HCT116 (cell line): ENCODE results near the gene SIGLEC7. TPM values are rescaled to one million over a fixed set of nuclear protein-coding genes. Genes with fewer than 3 reads are reported as not detected.

Experiments
- ATAC-seq: fragments of 200-7000 bp; cut with Tn5 transposase; 2 replicates; pipeline ENCODE4 v1.9.1; 2020; ENCODE audit warnings: mild to moderate bottlenecking, moderate library complexity
- BruUV-seq: library from RNA; stranded (reverse); fragments of 400-500 nt; replicated peaks from 2 replicates; lab custom pipeline; 2021; lab: Mats Ljungman, UMichigan
- CTCF ChIA-PET: fragments of 300-600 bp; sonication (Branson Sonifier 250); formaldehyde crosslinking; loops from one replicate; lab custom pipeline; 2021; ENCODE audit warnings: antibody characterized with exemption; lab: Charles Lee
- POLR2A ChIA-PET: fragments of 300-600, 350-600 bp; sonication (Branson Sonifier 250); formaldehyde crosslinking; loops from one replicate; lab custom pipeline; 2021; ENCODE audit warnings: antibody characterized with exemption; lab: Charles Lee
- RAD21 ChIA-PET, 2 experiments: fragments of 300-600 bp; sonication (Branson Sonifier 250); formaldehyde crosslinking; loops; one replicate each; lab custom pipeline; 2023; ENCODE audit warnings: low total read pairs in 2 of 2; ENCODE audit not compliant: uncharacterized antibody in 2 of 2, unreplicated experiment in 2 of 2, low non-redundant PET in 1 of 2; lab: Charles Lee
- DNase-seq: peaks from one replicate; pipeline ENCODE4 v3.0.0-alpha.2; 2010; ENCODE audit warnings: low read depth, low spot score
- H2AFZ ChIP-seq: fragments of 200-600 bp; shearing (Covaris generic), sonication (generic); 2 replicates; pipeline ENCODE4 v1.6.1; 2017; ENCODE audit warnings: low read depth, mixed run types, mixed read lengths, antibody characterized with exemption, low read length; ENCODE audit not compliant: poor library complexity, severe bottlenecking
- H3K27ac ChIP-seq: 2 replicates; pipeline ENCODE4 v1.5.1; 2012; ENCODE audit warnings: low read depth, low read length
- H3K27me3 ChIP-seq: fragments of 200-600 bp; sonication (generic); 2 replicates; pipeline ENCODE4 v1.6.1; 2016; ENCODE audit warnings: mixed run types, low read length, mixed read lengths; ENCODE audit not compliant: insufficient read depth
- H3K36me3 ChIP-seq, 2 experiments: fragments of 200-500 bp in 1 of 2; fragments of 200-600 bp in 1 of 2; sonication (Bioruptor generic) in 1 of 2; sonication (generic) in 1 of 2; 2 replicates each; pipeline versions ENCODE4 v1.5.1 to v1.6.1; 2014 to 2016; ENCODE audit warnings: low read length in 2 of 2, inconsistent platforms in 1 of 2, mixed read lengths in 1 of 2, mixed run types in 1 of 2; ENCODE audit not compliant: insufficient read depth in 2 of 2, control insufficient read depth in 1 of 2
- H3K4me1 ChIP-seq, 2 experiments: fragments of 200-600 bp in 1 of 2; sonication (generic) in 1 of 2; 2 replicates each; pipeline versions ENCODE4 v1.5.1 to v1.6.1; 2012 to 2017; ENCODE audit warnings: low read length in 2 of 2, inconsistent platforms in 1 of 2, mild to moderate bottlenecking in 1 of 2, mixed read lengths in 1 of 2, mixed run types in 1 of 2, moderate library complexity in 1 of 2; ENCODE audit not compliant: insufficient read depth in 2 of 2, control insufficient read depth in 1 of 2
- H3K4me2 ChIP-seq: fragments of 200-600 bp; sonication (generic); 2 replicates; pipeline ENCODE4 v1.6.1; 2017; ENCODE audit warnings: mixed run types, low read length, mixed read lengths
- H3K4me3 ChIP-seq, 2 experiments: fragments of 200-600 bp in 1 of 2; sonication (generic) in 1 of 2; replicated peaks in 1 of 2; 2 replicates each; pipeline ENCODE4 v1.5.1; 2011 to 2016; ENCODE audit warnings: low read length in 2 of 2, control low read depth in 1 of 2, low read depth in 1 of 2, mild to moderate bottlenecking in 1 of 2, mixed read lengths in 1 of 2, mixed run types in 1 of 2
- H3K79me2 ChIP-seq: fragments of 200-600 bp; sonication (generic); 2 replicates; pipeline ENCODE4 v1.6.1; 2017; ENCODE audit warnings: mild to moderate bottlenecking, mixed run types, low read length, moderate library complexity, mixed read lengths; ENCODE audit not compliant: insufficient read depth
- H3K9ac ChIP-seq: fragments of 200-600 bp; sonication (generic); 2 replicates; pipeline ENCODE4 v1.6.1; 2016; ENCODE audit warnings: low read length, mixed read lengths
- H3K9me2 ChIP-seq: fragments of 200-600 bp; sonication (generic), shearing (Covaris generic); 2 replicates; pipeline ENCODE4 v1.6.1; 2017; ENCODE audit warnings: mixed run types, mild to moderate bottlenecking, moderate library complexity; ENCODE audit not compliant: insufficient read depth
- H3K9me3 ChIP-seq, 2 experiments: fragments of 200-500 bp in 1 of 2; fragments of 200-600 bp in 1 of 2; sonication (Bioruptor generic) in 1 of 2; sonication (generic) in 1 of 2; 2 replicates each; pipeline ENCODE4 v1.6.1; 2014 to 2017; ENCODE audit warnings: low read length in 2 of 2, mixed read lengths in 2 of 2, inconsistent platforms in 1 of 2, low read depth in 1 of 2, mild to moderate bottlenecking in 1 of 2, mixed run types in 1 of 2, moderate library complexity in 1 of 2; ENCODE audit not compliant: control insufficient read depth in 1 of 2, insufficient read depth in 1 of 2
- H4K20me1 ChIP-seq: fragments of 200-600 bp; sonication (generic), shearing (Covaris generic); 2 replicates; pipeline ENCODE4 v1.6.1; 2017; ENCODE audit warnings: mixed run types, mild to moderate bottlenecking, moderate library complexity; ENCODE audit not compliant: insufficient read depth
- CBX3 ChIP-seq: IDR thresholded peaks from 2 replicates; pipeline ENCODE4 v1.6.1; 2012; ENCODE audit warnings: low read depth
- EGR1 ChIP-seq: IDR thresholded peaks from 2 replicates; pipeline ENCODE4 v1.6.1; 2012; ENCODE audit warnings: low read depth
- ELF1 ChIP-seq: IDR thresholded peaks from 2 replicates; pipeline ENCODE4 v1.6.1; 2012; ENCODE audit warnings: low read depth, borderline replicate concordance
- EZH2 ChIP-seq: fragments of 200-600 bp; sonication (generic); IDR thresholded peaks from 2 replicates; pipeline ENCODE4 v1.6.1; 2017; ENCODE audit warnings: antibody characterized with exemption, mixed run types
- EZH2phosphoT487 ChIP-seq: fragments of 200-600 bp; IDR thresholded peaks from 2 replicates; pipeline ENCODE4 v1.6.1; 2018; ENCODE audit warnings: antibody characterized with exemption, borderline replicate concordance
- FOSL1 ChIP-seq: IDR thresholded peaks from 2 replicates; pipeline ENCODE4 v1.6.1; 2012; ENCODE audit warnings: low read depth
- JUND ChIP-seq: IDR thresholded peaks from 2 replicates; pipeline ENCODE4 v1.6.1; 2012
- POLR2A ChIP-seq: IDR thresholded peaks from 2 replicates; pipeline ENCODE4 v1.7.0; 2011; ENCODE audit warnings: borderline replicate concordance; ENCODE audit not compliant: insufficient read depth, insufficient read length; ENCODE audit errors: extremely low read depth
- SP1 ChIP-seq: IDR thresholded peaks from 2 replicates; pipeline ENCODE4 v1.6.1; 2012; ENCODE audit warnings: low read depth
- ZFX ChIP-seq: fragments of 450-650 bp; IDR thresholded peaks from 2 replicates; pipeline ENCODE4 v1.6.1; 2017
- intact Hi-C: fragments of 100-400 bp; cut with micrococcal nuclease; formaldehyde crosslinking; loops from 2 replicates; pipeline ENCODE4 v1.10.0; 2022
- total RNA-seq: library from RNA; stranded (reverse); gene quantifications from one replicate; pipeline ENCODE4 v1.2.1, GENCODE V29; 2021; ENCODE audit not compliant: unreplicated experiment
- TF ChIP-seq, protein P1 (sequence below): IDR thresholded peaks from 2 replicates; pipeline ENCODE4 v1.6.1; 2011; ENCODE audit warnings: mild to moderate bottlenecking, low read length, moderate library complexity; ENCODE audit not compliant: insufficient replicate concordance; ENCODE audit errors: extremely low read depth

SIGLEC7 gene
- total RNA-seq, 1 experiment from 2014 or later: not detected

DNA sequence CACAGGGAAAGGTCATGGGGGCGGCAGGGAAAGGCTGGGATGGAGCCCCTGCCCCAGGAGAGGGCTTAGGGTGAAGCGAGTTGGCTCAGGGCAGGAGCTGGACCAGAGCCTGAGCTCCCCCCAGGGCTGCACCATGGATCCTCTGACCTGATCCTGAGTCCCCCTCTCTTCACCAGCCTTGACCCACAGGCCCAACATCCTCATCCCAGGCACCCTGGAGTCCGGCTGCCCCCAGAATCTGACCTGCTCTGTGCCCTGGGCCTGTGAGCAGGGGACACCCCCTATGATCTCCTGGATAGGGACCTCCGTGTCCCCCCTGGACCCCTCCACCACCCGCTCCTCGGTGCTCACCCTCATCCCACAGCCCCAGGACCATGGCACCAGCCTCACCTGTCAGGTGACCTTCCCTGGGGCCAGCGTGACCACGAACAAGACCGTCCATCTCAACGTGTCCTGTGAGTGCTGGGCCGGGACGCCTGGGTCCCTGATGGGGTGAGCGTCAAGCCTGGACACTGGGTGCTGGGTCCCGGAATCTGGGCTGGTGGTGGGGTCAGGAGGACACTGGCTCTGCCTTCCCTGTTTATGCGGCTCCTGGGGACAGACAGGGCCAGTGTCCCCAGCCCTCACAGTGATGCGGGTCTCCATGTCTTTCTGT, 16.6 kb upstream of the SIGLEC7 start:
- no peaks in the 10 kb centered on the region for H3K36me3 ChIP-seq
- ChIA-PET POLR2A (no interaction called here), RAD21 (no interaction called here), CTCF (no interaction called here)
- H3K9me3 ChIP-seq: no peaks in the 10 kb centered on the region
- ATAC-seq: no peak
- no peaks in the 10 kb centered on the region for H4K20me1 ChIP-seq
- 0 out of 4 replicates have a peak, but pooled peaks cover 0 to 2% of the 10 kb centered on the region in 2 experiments for H3K4me1 ChIP-seq
- H3K9me2 ChIP-seq: no peaks in the 10 kb centered on the region
- no peak overlapping the region for H3K4me2 ChIP-seq
- intact Hi-C loops: no loop called here
- no peak overlapping the region for H3K9ac ChIP-seq
- H2AFZ ChIP-seq: no peak overlapping the region
- no peaks in the 10 kb centered on the region for H3K79me2 ChIP-seq
- no TSS peak for BruUV-seq
- no peak for TF ChIP-seq EZH2phosphoT487
- TF ChIP-seq POLR2A: no peak
- TF ChIP-seq JUND: no peak
- TF ChIP-seq EZH2: no peak
- TF ChIP-seq, protein P1, sequence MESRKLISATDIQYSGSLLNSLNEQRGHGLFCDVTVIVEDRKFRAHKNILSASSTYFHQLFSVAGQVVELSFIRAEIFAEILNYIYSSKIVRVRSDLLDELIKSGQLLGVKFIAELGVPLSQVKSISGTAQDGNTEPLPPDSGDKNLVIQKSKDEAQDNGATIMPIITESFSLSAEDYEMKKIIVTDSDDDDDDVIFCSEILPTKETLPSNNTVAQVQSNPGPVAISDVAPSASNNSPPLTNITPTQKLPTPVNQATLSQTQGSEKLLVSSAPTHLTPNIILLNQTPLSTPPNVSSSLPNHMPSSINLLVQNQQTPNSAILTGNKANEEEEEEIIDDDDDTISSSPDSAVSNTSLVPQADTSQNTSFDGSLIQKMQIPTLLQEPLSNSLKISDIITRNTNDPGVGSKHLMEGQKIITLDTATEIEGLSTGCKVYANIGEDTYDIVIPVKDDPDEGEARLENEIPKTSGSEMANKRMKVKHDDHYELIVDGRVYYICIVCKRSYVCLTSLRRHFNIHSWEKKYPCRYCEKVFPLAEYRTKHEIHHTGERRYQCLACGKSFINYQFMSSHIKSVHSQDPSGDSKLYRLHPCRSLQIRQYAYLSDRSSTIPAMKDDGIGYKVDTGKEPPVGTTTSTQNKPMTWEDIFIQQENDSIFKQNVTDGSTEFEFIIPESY: no peak
- TF ChIP-seq ZFX: no peak
- TF ChIP-seq FOSL1: no peak
- TF ChIP-seq ELF1: no peak
- TF ChIP-seq CBX3: no peak
- TF ChIP-seq SP1: no peak
- TF ChIP-seq EGR1: no peak
- H3K27ac ChIP-seq: no peak overlapping the region
- DNase-seq: no peak
- H3K27me3 ChIP-seq: 0 out of 2 replicates have a peak, but pooled peaks cover 4% of the 10 kb centered on the region
- no peak overlapping the region for H3K4me3 ChIP-seq
